HAP-1 (cell line): Measurements from ENCODE around the gene FAS.
"Not testable (repeated sequence)": the region's sequence is repeated elsewhere in the genome, so short reads cannot be mapped to it uniquely, and the experiment has no call there.

Source experiments
- DNase-seq, 2 experiments: peaks; one replicate each; pipeline ENCODE4 v3.0.0-alpha.2; 2016 to 2020; ENCODE audit warnings: low spot score in 2 of 2
- H3K27me3 ChIP-seq: fragments of 250-450 bp; sonication (Bioruptor Pico); 2 replicates; pipeline ENCODE4 v1.5.1; 2020; ENCODE audit warnings: low read depth, mild to moderate bottlenecking, moderate library complexity
- H3K36me3 ChIP-seq: fragments of 250-450 bp; sonication (Bioruptor Pico); replicated peaks from 2 replicates; pipeline ENCODE4 v1.5.1; 2020; ENCODE audit warnings: mild to moderate bottlenecking
- H3K4me1 ChIP-seq: fragments of 250-450 bp; sonication (Bioruptor Pico); 2 replicates; pipeline ENCODE4 v1.5.1; 2020; ENCODE audit warnings: mild to moderate bottlenecking
- H3K4me3 ChIP-seq: fragments of 250-450 bp; sonication (Bioruptor Pico); 2 replicates; pipeline ENCODE4 v1.5.1; 2020; ENCODE audit warnings: mild to moderate bottlenecking, moderate library complexity
- H3K9me3 ChIP-seq: fragments of 250-450 bp; sonication (Bioruptor Pico); 2 replicates; pipeline ENCODE4 v1.5.1; 2020; ENCODE audit warnings: mild to moderate bottlenecking, moderate library complexity
- in situ Hi-C: fragments of 300-500 bp; cut with MboI; formaldehyde crosslinking; loops from 3 replicates; pipeline ENCODE4 v1.14.3; 2020; ENCODE audit warnings: low sequenced_read_pairs, inconsistent platforms, mixed read lengths

Gene FAS

GRCh38 chr10:88991899-88992320 lies 1.3 kb downstream of the FAS start:
- Histone ChIP-seq H3K4me1 (peaks cover 7% of the 10 kb centered on the region), H3K9me3 (no peaks in the 10 kb centered on the region), H3K36me3 (no peaks in the 10 kb centered on the region), H3K27me3 (no peaks in the 10 kb centered on the region), H3K4me3 (peak overlapping the region; percentile 60)
- in situ Hi-C loops = no loop called here
- no peak for DNase-seq

- in situ Hi-C loops = no loop called here
- H3K9me3 ChIP-seq = no peaks in the 10 kb centered on the region
- DNase-seq = no peak
- H3K27me3 ChIP-seq = no peaks in the 10 kb centered on the region
- no peaks in the 10 kb centered on the region for H3K36me3 ChIP-seq
- H3K4me3 ChIP-seq = no peak overlapping the region
- H3K4me1 ChIP-seq = peaks cover 7% of the 10 kb centered on the region
Measured at GRCh38 chr10:88992921-88993524, 2.4 kb downstream of the FAS start.

- H3K27me3 ChIP-seq = no peaks in the 10 kb centered on the region
- in situ Hi-C loops = no loop called here
- no peak for DNase-seq
- no peak overlapping the region for H3K4me3 ChIP-seq
- peaks cover 7% of the 10 kb centered on the region for H3K4me1 ChIP-seq
- no peaks in the 10 kb centered on the region for H3K9me3 ChIP-seq
- no peaks in the 10 kb centered on the region for H3K36me3 ChIP-seq
Measured at GRCh38 chr10:88994019-88994418, 3.4 kb downstream of the FAS start.

GRCh38 chr10:88995156-88995876 lies 4.7 kb downstream of the FAS start:
- H3K4me3 ChIP-seq = no peak overlapping the region
- in situ Hi-C loops = no loop called here
- H3K9me3 ChIP-seq = no peaks in the 10 kb centered on the region
- H3K36me3 ChIP-seq = no peaks in the 10 kb centered on the region
- H3K4me1 ChIP-seq = peaks cover 7% of the 10 kb centered on the region
- no peak for DNase-seq
- no peaks in the 10 kb centered on the region for H3K27me3 ChIP-seq

GRCh38 chr10:88996927-88997326 lies 6.3 kb downstream of the FAS start:
- no peaks in the 10 kb centered on the region for H3K27me3 ChIP-seq
- in situ Hi-C loops = no loop called here
- H3K4me3 ChIP-seq = no peak overlapping the region
- no peaks in the 10 kb centered on the region for H3K36me3 ChIP-seq
- H3K4me1 ChIP-seq = peaks cover 6% of the 10 kb centered on the region
- H3K9me3 ChIP-seq = no peaks in the 10 kb centered on the region
- no peak for DNase-seq

- Histone ChIP-seq H3K9me3 (no peaks in the 10 kb centered on the region), H3K36me3 (no peaks in the 10 kb centered on the region), H3K27me3 (no peaks in the 10 kb centered on the region), H3K4me1 (peaks cover 8% of the 10 kb centered on the region), H3K4me3 (no peak overlapping the region)
- DNase-seq = no peak
- in situ Hi-C loops = no loop called here
Measured at GRCh38 chr10:88999625-89000024, 9.0 kb downstream of the FAS start.

- H3K36me3 ChIP-seq = no peaks in the 10 kb centered on the region
- in situ Hi-C loops = no loop called here
- H3K4me1 ChIP-seq = peaks cover 8% of the 10 kb centered on the region
- H3K9me3 ChIP-seq = no peaks in the 10 kb centered on the region
- DNase-seq = no peak
- no peaks in the 10 kb centered on the region for H3K27me3 ChIP-seq
- no peak overlapping the region for H3K4me3 ChIP-seq
Measured at GRCh38 chr10:89001024-89001728, 10.6 kb downstream of the FAS start.

GRCh38 chr10:89001729-89002072 lies 11.1 kb downstream of the FAS start:
- Histone ChIP-seq H3K9me3 (no peaks in the 10 kb centered on the region), H3K27me3 (no peaks in the 10 kb centered on the region), H3K36me3 (no peaks in the 10 kb centered on the region), H3K4me1 (peaks cover 8% of the 10 kb centered on the region), H3K4me3 (no peak overlapping the region)
- DNase-seq = no peak
- in situ Hi-C loops = no loop called here

- in situ Hi-C loops = no loop called here
- DNase-seq = no peak
- Histone ChIP-seq H3K4me3 (no peak overlapping the region), H3K9me3 (no peaks in the 10 kb centered on the region), H3K4me1 (peaks cover 8% of the 10 kb centered on the region), H3K27me3 (no peaks in the 10 kb centered on the region), H3K36me3 (no peaks in the 10 kb centered on the region)
Measured at GRCh38 chr10:89002226-89002978, 11.8 kb downstream of the FAS start.

- peaks cover 8% of the 10 kb centered on the region for H3K4me1 ChIP-seq
- in situ Hi-C loops = no loop called here
- H3K27me3 ChIP-seq = no peaks in the 10 kb centered on the region
- H3K9me3 ChIP-seq = no peaks in the 10 kb centered on the region
- no peaks in the 10 kb centered on the region for H3K36me3 ChIP-seq
- no peak overlapping the region for H3K4me3 ChIP-seq
- peak in 1 of 2 experiments; percentile 28 for DNase-seq
Measured at GRCh38 chr10:89003344-89003743, 12.7 kb downstream of the FAS start.

GRCh38 chr10:89007129-89007893 lies 16.7 kb downstream of the FAS start:
- no peak for DNase-seq
- no peaks in the 10 kb centered on the region for H3K9me3 ChIP-seq
- no peaks in the 10 kb centered on the region for H3K27me3 ChIP-seq
- peaks cover 8% of the 10 kb centered on the region for H3K4me1 ChIP-seq
- no peaks in the 10 kb centered on the region for H3K36me3 ChIP-seq
- H3K4me3 ChIP-seq = no peak overlapping the region
- in situ Hi-C loops = no loop called here

- H3K36me3 ChIP-seq, H3K27me3 ChIP-seq, H3K4me3 ChIP-seq, DNase-seq, H3K4me1 ChIP-seq, H3K9me3 ChIP-seq, in situ Hi-C loops: not testable (repeated sequence)
Measured at GRCh38 chr10:89018700-89019346, 28.2 kb downstream of the FAS start.
